Osteocyte (in vitro differentiated cells): Measurements from ENCODE around the gene C16orf96. TPM values are rescaled to one million over a fixed set of nuclear protein-coding genes. Genes with fewer than 3 reads are reported as not detected.
A peak's percentile ranks its signal among the peaks of the same experiment; 100 is the strongest.

Experiments
- DNase-seq: peaks from one replicate; pipeline ENCODE4 v3.0.0; 2021; ENCODE audit warnings: mixed read lengths; ENCODE audit not compliant: unreplicated experiment; ENCODE audit errors: extremely low spot score
- H3K27ac Mint-ChIP-seq: one replicate; pipeline ENCODE4 v1.8.0; 2021; ENCODE audit warnings: mild to moderate bottlenecking, mixed read lengths; ENCODE audit not compliant: unreplicated experiment
- H3K27me3 Mint-ChIP-seq: one replicate; pipeline ENCODE4 v1.8.0; 2021; ENCODE audit warnings: mixed read lengths; ENCODE audit not compliant: unreplicated experiment
- H3K36me3 Mint-ChIP-seq: one replicate; pipeline ENCODE4 v1.8.0; 2021; ENCODE audit warnings: mixed read lengths; ENCODE audit not compliant: unreplicated experiment
- H3K4me1 Mint-ChIP-seq: one replicate; pipeline ENCODE4 v1.8.0; 2021; ENCODE audit warnings: mixed read lengths; ENCODE audit not compliant: unreplicated experiment
- H3K4me3 Mint-ChIP-seq: one replicate; pipeline ENCODE4 v1.8.0; 2021; ENCODE audit warnings: mild to moderate bottlenecking, moderate library complexity, mixed read lengths; ENCODE audit not compliant: unreplicated experiment
- H3K9me3 Mint-ChIP-seq: one replicate; pipeline ENCODE4 v1.8.0; 2021; ENCODE audit warnings: mixed read lengths; ENCODE audit not compliant: unreplicated experiment
- CTCF ChIP-seq: fragments of 200-600 bp; sonication (generic); IDR thresholded peaks from 2 replicates; pipeline ENCODE4 v1.5.0; 2021; ENCODE audit warnings: antibody characterized with exemption, mild to moderate bottlenecking, moderate library complexity
- total RNA-seq: library from RNA; stranded (reverse); gene quantifications from 2 replicates; pipeline ENCODE4 v1.2.1, GENCODE V29; 2021

C16orf96 gene
- total RNA-seq, 1 donor from 2014 or later = 0.08 TPM

GRCh38 chr16:4624015-4624826 lies 68.1 kb downstream of the C16orf96 start, which contains the start of gene MGRN1:
Gene MGRN1 (plus strand): TSS chr16:4624826. CDS start chr16:4624961, 135 bp downstream.
- Mint-ChIP-seq H3K27ac (peak within 1 kb of the TSS; percentile 97), H3K36me3 (no peaks in the 10 kb centered on the region), H3K9me3 (no peaks in the 10 kb centered on the region), H3K27me3 (no peaks in the 10 kb centered on the region), H3K4me3 (peak within 1 kb of the TSS; percentile 94), H3K4me1 (peaks cover 27% of the 10 kb centered on the region)
- TF ChIP-seq CTCF = peak; percentile 99
- DNase-seq = peak; percentile 98

GRCh38 chr16:4624827-4625559 lies 68.9 kb downstream of the C16orf96 start:
- peak overlapping the region; percentile 94 for H3K4me3 Mint-ChIP-seq
- H3K36me3 Mint-ChIP-seq = no peaks in the 10 kb centered on the region
- no peaks in the 10 kb centered on the region for H3K27me3 Mint-ChIP-seq
- no peaks in the 10 kb centered on the region for H3K9me3 Mint-ChIP-seq
- DNase-seq = no peak
- TF ChIP-seq CTCF = no peak
- peak overlapping the region; percentile 97 for H3K27ac Mint-ChIP-seq
- peaks cover 28% of the 10 kb centered on the region for H3K4me1 Mint-ChIP-seq

- peak overlapping the region; percentile 94 for H3K4me3 Mint-ChIP-seq
- H3K4me1 Mint-ChIP-seq = peaks cover 28% of the 10 kb centered on the region
- DNase-seq = no peak
- H3K27me3 Mint-ChIP-seq = no peaks in the 10 kb centered on the region
- H3K36me3 Mint-ChIP-seq = no peaks in the 10 kb centered on the region
- no peaks in the 10 kb centered on the region for H3K9me3 Mint-ChIP-seq
- H3K27ac Mint-ChIP-seq = peak overlapping the region; percentile 97
- no peak for TF ChIP-seq CTCF
Measured at GRCh38 chr16:4625560-4626159, 69.5 kb downstream of the C16orf96 start.

- no peak for TF ChIP-seq CTCF
- Mint-ChIP-seq H3K9me3 (peaks cover 5% of the 10 kb centered on the region), H3K27ac (peak overlapping the region; percentile 97), H3K27me3 (no peaks in the 10 kb centered on the region), H3K4me3 (peak overlapping the region; percentile 94), H3K36me3 (no peaks in the 10 kb centered on the region), H3K4me1 (peaks cover 29% of the 10 kb centered on the region)
- DNase-seq = no peak
Measured at GRCh38 chr16:4626396-4626795, 70.3 kb downstream of the C16orf96 start.
